Liver (tissue), 9 donors: ENCODE data around the gene LY6G5B. TPM values are rescaled to one million over a fixed set of nuclear protein-coding genes. Genes with fewer than 3 reads are reported as not detected.
A peak's percentile ranks its signal among the peaks of the same experiment; 100 is the strongest.

Experiments
- DNase-seq: peaks from one replicate; pipeline ENCODE4 v3.0.0-alpha.2; 2017; ENCODE audit warnings: low spot score
- H3K27ac ChIP-seq, 2 donors: one replicate each; pipeline ENCODE4 v1.7.0; 2013; ENCODE audit warnings: inconsistent platforms in 2 of 2, low read length in 2 of 2, control low read depth in 1 of 2, low read depth in 1 of 2, mild to moderate bottlenecking in 1 of 2
- H3K27me3 ChIP-seq, 4 donors: one replicate each; pipeline versions ENCODE4 v1.6.1 to v1.7.0; 2013; ENCODE audit warnings: low read length in 3 of 4, inconsistent platforms in 1 of 4, mild to moderate bottlenecking in 1 of 4, moderate library complexity in 1 of 4; ENCODE audit not compliant: control insufficient read depth in 4 of 4, insufficient read depth in 4 of 4
- H3K36me3 ChIP-seq, 4 donors: one replicate each; pipeline versions ENCODE4 v1.6.1 to v1.7.0; 2013; ENCODE audit warnings: low read length in 3 of 4, mild to moderate bottlenecking in 3 of 4, low read depth in 1 of 4, moderate library complexity in 1 of 4; ENCODE audit not compliant: control insufficient read depth in 4 of 4, insufficient read depth in 3 of 4
- H3K4me1 ChIP-seq, 4 donors: one replicate each; pipeline versions ENCODE4 v1.6.1 to v1.7.0; 2013; ENCODE audit warnings: low read length in 3 of 4, mild to moderate bottlenecking in 3 of 4, moderate library complexity in 1 of 4; ENCODE audit not compliant: control insufficient read depth in 4 of 4, insufficient read depth in 4 of 4
- H3K4me3 ChIP-seq, 3 donors: one replicate each; pipeline versions ENCODE4 v1.6.1 to v1.7.0; 2013; ENCODE audit warnings: low read length in 3 of 3, control low read depth in 1 of 3, low read depth in 1 of 3, mild to moderate bottlenecking in 1 of 3
- H3K9ac ChIP-seq, 2 donors: one replicate each; pipeline ENCODE4 v1.7.0; 2013; ENCODE audit warnings: low read length in 2 of 2, mild to moderate bottlenecking in 2 of 2, moderate library complexity in 2 of 2, control low read depth in 1 of 2, low read depth in 1 of 2
- H3K9me3 ChIP-seq, 4 donors: one replicate each; pipeline versions ENCODE4 v1.6.1 to v1.7.0; 2013; ENCODE audit warnings: low read length in 3 of 4; ENCODE audit not compliant: control insufficient read depth in 4 of 4
- EGR1 ChIP-seq, 2 donors: IDR thresholded peaks; 2 replicates each; pipeline ENCODE4 v1.6.1; 2016 to 2018; ENCODE audit warnings: antibody characterized with exemption in 2 of 2, low read depth in 2 of 2
- FOXA1 ChIP-seq: IDR thresholded peaks from 2 replicates; pipeline ENCODE4 v1.6.1; 2016; ENCODE audit warnings: antibody characterized with exemption
- FOXA2 ChIP-seq: IDR thresholded peaks from 2 replicates; pipeline ENCODE4 v1.6.1; 2016; ENCODE audit warnings: antibody characterized with exemption
- GABPA ChIP-seq, 2 donors: IDR thresholded peaks in 1 of 2; conservative IDR thresholded peaks in 1 of 2; 2 replicates each; pipeline ENCODE4 v1.6.1; 2016; ENCODE audit warnings: antibody characterized with exemption in 2 of 2, mild to moderate bottlenecking in 1 of 2, moderate library complexity in 1 of 2
- HNF4G ChIP-seq: IDR thresholded peaks from 2 replicates; pipeline ENCODE4 v1.6.1; 2016; ENCODE audit warnings: antibody characterized with exemption
- JUND ChIP-seq, 2 donors: IDR thresholded peaks; 2 replicates each; pipeline ENCODE4 v1.6.1; 2016; ENCODE audit warnings: antibody characterized with exemption in 2 of 2
- NR2F2 ChIP-seq: IDR thresholded peaks from 2 replicates; pipeline ENCODE4 v1.6.1; 2016; ENCODE audit warnings: antibody characterized with exemption
- RAD21 ChIP-seq, 2 donors: IDR thresholded peaks; 2 replicates each; pipeline ENCODE4 v1.6.1; 2016; ENCODE audit warnings: antibody characterized with exemption in 2 of 2, mild to moderate bottlenecking in 2 of 2
- SP1 ChIP-seq: IDR thresholded peaks from 2 replicates; pipeline ENCODE4 v1.6.1; 2018; ENCODE audit warnings: antibody characterized with exemption, mild to moderate bottlenecking
- TAF1 ChIP-seq: conservative IDR thresholded peaks from 2 replicates; pipeline ENCODE4 v1.6.1; 2016; ENCODE audit warnings: antibody characterized with exemption, mild to moderate bottlenecking
- YY1 ChIP-seq: IDR thresholded peaks from 2 replicates; pipeline ENCODE4 v1.6.1; 2016; ENCODE audit warnings: antibody characterized with exemption, mild to moderate bottlenecking
- WGBS: extraction: QIAGEN DNeasy Blood & Tissue Kit; methylation state at CpG from one replicate; pipeline ENCODE4 v1.1.7; 2013; 5-methylcytosine and 5-hydroxymethylcytosine counted together
- polyA plus RNA-seq, 2 donors: library from polyadenylated mRNA; stranded (reverse) in 1 of 2; unstranded in 1 of 2; fragments of 200-250 nt in 1 of 2; fragments of >200 nt in 1 of 2; fragmentation: Nextera tagmentation in 1 of 2; extraction: Ambion mirVana in 1 of 2; gene quantifications; one replicate each; pipeline versions ENCODE4 v1.2.1 to v1.2.3, GENCODE V29; 2013 to 2015
- total RNA-seq, 2 donors: library from RNA; depleted of rRNA; stranded (reverse); fragments of >200 nt; gene quantifications; one replicate each; pipeline ENCODE4 v1.2.3, GENCODE V29; 2014
- TF ChIP-seq, protein P1 (sequence below): fragments of 150-350 bp; IDR thresholded peaks from 2 replicates; pipeline ENCODE4 v1.5.1; 2017; ENCODE audit warnings: improper control_type of control experiment, low read depth, low read length; ENCODE audit not compliant: missing input control
- TF ChIP-seq, protein P2 (sequence below): IDR thresholded peaks from 2 replicates; pipeline ENCODE4 v1.6.1; 2016; ENCODE audit warnings: antibody characterized with exemption
- TF ChIP-seq, protein P3 (sequence below): IDR thresholded peaks from 2 replicates; pipeline ENCODE4 v1.6.1; 2016; ENCODE audit warnings: antibody characterized with exemption
- donor health status: healthy.
- donor health status: healthy.
- donor health status: healthy.
- donor health status: healthy.
- donor health status: healthy.

Gene LY6G5B
- total and polyA plus RNA-seq, 4 donors, result 1.2 to 5.9 (median 2.1) TPM

DNA sequence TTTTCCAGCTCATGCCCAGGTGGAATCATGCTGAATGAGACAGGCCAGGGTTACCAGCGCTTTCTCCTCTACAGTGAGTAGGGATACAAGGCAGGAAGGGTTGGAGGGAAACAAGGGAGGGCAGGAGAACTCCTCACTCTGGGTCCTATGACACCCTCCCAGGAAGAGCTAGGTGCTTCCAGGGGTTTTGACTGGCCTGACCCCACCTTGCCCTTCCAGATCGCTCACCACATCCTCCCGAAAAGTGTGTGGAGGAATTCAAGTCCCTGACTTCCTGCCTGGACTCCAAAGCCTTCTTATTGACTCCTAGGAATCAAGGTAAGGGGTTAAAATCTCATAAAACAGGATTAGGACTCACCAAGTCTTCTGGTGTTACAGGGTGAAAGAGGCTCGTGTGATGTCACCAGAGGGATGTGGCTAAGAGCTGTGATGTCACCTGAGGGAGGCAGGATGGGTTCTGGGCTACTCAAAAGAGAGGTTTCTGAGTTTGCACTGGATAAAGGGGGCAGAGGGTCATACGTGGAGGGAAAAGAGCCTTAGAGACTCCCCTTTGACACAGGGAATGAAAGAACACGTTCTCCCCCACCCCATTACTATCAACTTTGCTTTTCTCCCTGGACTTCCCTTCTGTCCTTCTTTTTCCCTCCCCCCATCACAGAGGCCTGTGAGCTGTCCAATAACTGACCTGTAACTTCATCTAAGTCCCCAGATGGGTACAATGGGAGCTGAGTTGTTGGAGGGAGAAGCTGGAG lies 12.2 kb upstream of the LY6G5B start:
- H3K27me3 ChIP-seq, result no peaks in the 10 kb centered on the region
- H3K9ac ChIP-seq, result no peak overlapping the region
- H3K4me1 ChIP-seq, result peaks cover 16 to 84% (median 64%) of the 10 kb centered on the region in 4 donors
- WGBS, result 74% methylated on average over 6 of the region's 6 CpGs
- TF ChIP-seq, protein P1, sequence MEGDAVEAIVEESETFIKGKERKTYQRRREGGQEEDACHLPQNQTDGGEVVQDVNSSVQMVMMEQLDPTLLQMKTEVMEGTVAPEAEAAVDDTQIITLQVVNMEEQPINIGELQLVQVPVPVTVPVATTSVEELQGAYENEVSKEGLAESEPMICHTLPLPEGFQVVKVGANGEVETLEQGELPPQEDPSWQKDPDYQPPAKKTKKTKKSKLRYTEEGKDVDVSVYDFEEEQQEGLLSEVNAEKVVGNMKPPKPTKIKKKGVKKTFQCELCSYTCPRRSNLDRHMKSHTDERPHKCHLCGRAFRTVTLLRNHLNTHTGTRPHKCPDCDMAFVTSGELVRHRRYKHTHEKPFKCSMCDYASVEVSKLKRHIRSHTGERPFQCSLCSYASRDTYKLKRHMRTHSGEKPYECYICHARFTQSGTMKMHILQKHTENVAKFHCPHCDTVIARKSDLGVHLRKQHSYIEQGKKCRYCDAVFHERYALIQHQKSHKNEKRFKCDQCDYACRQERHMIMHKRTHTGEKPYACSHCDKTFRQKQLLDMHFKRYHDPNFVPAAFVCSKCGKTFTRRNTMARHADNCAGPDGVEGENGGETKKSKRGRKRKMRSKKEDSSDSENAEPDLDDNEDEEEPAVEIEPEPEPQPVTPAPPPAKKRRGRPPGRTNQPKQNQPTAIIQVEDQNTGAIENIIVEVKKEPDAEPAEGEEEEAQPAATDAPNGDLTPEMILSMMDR, result no peak
- H3K36me3 ChIP-seq, result peaks cover 0 to 7% (median 5%) of the 10 kb centered on the region in 4 donors
- no peaks in the 10 kb centered on the region for H3K9me3 ChIP-seq
- no peak for DNase-seq
- no peak overlapping the region for H3K4me3 ChIP-seq
- peak overlapping the region in 1 of 2 donors; percentile 45 for H3K27ac ChIP-seq

DNA sequence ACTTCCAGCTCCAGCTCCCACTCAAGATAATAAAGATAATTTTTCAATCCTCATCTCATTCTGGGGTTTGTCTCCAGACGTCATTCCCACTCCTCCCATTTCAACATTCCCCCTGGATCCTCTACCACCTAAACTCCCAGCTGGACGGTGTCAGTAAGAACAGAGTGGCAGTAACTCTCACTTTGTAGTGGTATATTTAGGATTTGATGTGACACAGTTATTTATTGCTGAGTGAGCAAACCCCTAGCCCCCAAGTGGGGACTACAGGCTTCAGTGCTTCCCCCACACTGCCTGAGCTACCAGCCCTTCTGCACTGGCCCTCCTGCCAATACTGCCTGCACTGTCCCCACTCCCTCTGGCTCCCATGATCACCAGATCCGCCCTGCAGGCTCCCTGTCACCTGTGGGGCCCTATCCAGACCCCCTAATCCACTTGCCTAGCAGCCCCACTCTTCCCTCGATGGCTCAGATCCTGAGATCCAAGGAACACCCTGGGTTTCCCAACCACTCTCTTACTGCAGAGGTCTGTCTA lies 11.6 kb upstream of the LY6G5B start:
- Histone ChIP-seq H3K4me3 (no peak overlapping the region), H3K4me1 (peaks cover 16 to 84% (median 68%) of the 10 kb centered on the region in 4 donors), H3K9me3 (no peaks in the 10 kb centered on the region), H3K36me3 (peaks cover 0 to 7% (median 6%) of the 10 kb centered on the region in 4 donors), H3K9ac (no peak overlapping the region), H3K27me3 (no peaks in the 10 kb centered on the region), H3K27ac (no peak overlapping the region)
- no peak for TF ChIP-seq NR2F2
- TF ChIP-seq HNF4G, result no peak
- TF ChIP-seq JUND (IDR thresholded peaks at IDR 0.05), result no peak
- no peak for TF ChIP-seq RAD21 (IDR thresholded peaks at IDR 0.05)
- TF ChIP-seq YY1, result no peak
- no peak for TF ChIP-seq TAF1
- TF ChIP-seq, protein P1, result no peak
- TF ChIP-seq SP1, result no peak
- TF ChIP-seq GABPA (IDR thresholded peaks at IDR 0.05 in 1 of 2, conservative IDR thresholded peaks at IDR 0.05 in 1 of 2), result no peak
- TF ChIP-seq FOXA1, result no peak
- TF ChIP-seq, protein P2, sequence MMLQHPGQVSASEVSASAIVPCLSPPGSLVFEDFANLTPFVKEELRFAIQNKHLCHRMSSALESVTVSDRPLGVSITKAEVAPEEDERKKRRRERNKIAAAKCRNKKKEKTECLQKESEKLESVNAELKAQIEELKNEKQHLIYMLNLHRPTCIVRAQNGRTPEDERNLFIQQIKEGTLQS, result no peak
- TF ChIP-seq FOXA2, result no peak
- TF ChIP-seq, protein P3, sequence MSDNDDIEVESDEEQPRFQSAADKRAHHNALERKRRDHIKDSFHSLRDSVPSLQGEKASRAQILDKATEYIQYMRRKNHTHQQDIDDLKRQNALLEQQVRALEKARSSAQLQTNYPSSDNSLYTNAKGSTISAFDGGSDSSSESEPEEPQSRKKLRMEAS, result no peak
- no peak for TF ChIP-seq EGR1 (IDR thresholded peaks at IDR 0.05; ENCODE audit: low read depth in 2 of 2)
- no peak for DNase-seq
- 84% methylated on average over 4 of the region's 4 CpGs for WGBS
